Calu3 (cell line): ENCODE data around the gene IGFBP2. TPM values are rescaled to one million over a fixed set of nuclear protein-coding genes. Genes with fewer than 3 reads are reported as not detected.

Source experiments
- BruUV-seq: library from RNA; stranded (reverse); fragments of 400-500 nt; replicated peaks from 2 replicates; lab custom pipeline; 2021; lab: Mats Ljungman, UMichigan
- CTCF ChIA-PET: fragments of 300-600 bp; sonication (Branson Sonifier 250); formaldehyde crosslinking; loops from one replicate; lab custom pipeline; 2022; ENCODE audit warnings: antibody characterized with exemption; lab: Charles Lee
- DNase-seq: peaks from one replicate; pipeline ENCODE4 v3.0.0; 2022
- H3K27ac Mint-ChIP-seq: one replicate; pipeline ENCODE4 v1.8.0; 2022; ENCODE audit warnings: mixed read lengths; ENCODE audit not compliant: unreplicated experiment
- H3K27me3 Mint-ChIP-seq: one replicate; pipeline ENCODE4 v1.8.0; 2022; ENCODE audit warnings: mixed read lengths; ENCODE audit not compliant: unreplicated experiment
- H3K36me3 Mint-ChIP-seq: one replicate; pipeline ENCODE4 v1.8.0; 2022; ENCODE audit warnings: mild to moderate bottlenecking, moderate library complexity, mixed read lengths; ENCODE audit not compliant: insufficient read depth, unreplicated experiment
- H3K4me1 Mint-ChIP-seq: one replicate; pipeline ENCODE4 v1.8.0; 2022; ENCODE audit warnings: mild to moderate bottlenecking, low read depth, mixed read lengths; ENCODE audit not compliant: unreplicated experiment
- H3K4me3 Mint-ChIP-seq: one replicate; pipeline ENCODE4 v1.8.0; 2022; ENCODE audit warnings: mild to moderate bottlenecking, low read depth, moderate library complexity, mixed read lengths; ENCODE audit not compliant: unreplicated experiment
- H3K9me3 Mint-ChIP-seq: one replicate; pipeline ENCODE4 v1.8.0; 2022; ENCODE audit warnings: low read depth, mixed read lengths; ENCODE audit not compliant: unreplicated experiment
- CTCF ChIP-seq: fragments of 200-600 bp; IDR thresholded peaks from one replicate; pipeline ENCODE4 v1.8.0; 2022; ENCODE audit warnings: antibody characterized with exemption; ENCODE audit not compliant: unreplicated experiment
- intact Hi-C: fragments of 100-400 bp; cut with micrococcal nuclease; formaldehyde crosslinking; loops from one replicate; pipeline ENCODE4 v1.10.0; 2022; ENCODE audit not compliant: unreplicated experiment
- total RNA-seq: library from RNA; stranded (reverse); gene quantifications from 2 replicates; pipeline ENCODE4 v1.2.3, GENCODE V29; 2022

The IGFBP2 gene
- total RNA-seq, 1 experiment from 2014 or later, result 175 TPM

DNA sequence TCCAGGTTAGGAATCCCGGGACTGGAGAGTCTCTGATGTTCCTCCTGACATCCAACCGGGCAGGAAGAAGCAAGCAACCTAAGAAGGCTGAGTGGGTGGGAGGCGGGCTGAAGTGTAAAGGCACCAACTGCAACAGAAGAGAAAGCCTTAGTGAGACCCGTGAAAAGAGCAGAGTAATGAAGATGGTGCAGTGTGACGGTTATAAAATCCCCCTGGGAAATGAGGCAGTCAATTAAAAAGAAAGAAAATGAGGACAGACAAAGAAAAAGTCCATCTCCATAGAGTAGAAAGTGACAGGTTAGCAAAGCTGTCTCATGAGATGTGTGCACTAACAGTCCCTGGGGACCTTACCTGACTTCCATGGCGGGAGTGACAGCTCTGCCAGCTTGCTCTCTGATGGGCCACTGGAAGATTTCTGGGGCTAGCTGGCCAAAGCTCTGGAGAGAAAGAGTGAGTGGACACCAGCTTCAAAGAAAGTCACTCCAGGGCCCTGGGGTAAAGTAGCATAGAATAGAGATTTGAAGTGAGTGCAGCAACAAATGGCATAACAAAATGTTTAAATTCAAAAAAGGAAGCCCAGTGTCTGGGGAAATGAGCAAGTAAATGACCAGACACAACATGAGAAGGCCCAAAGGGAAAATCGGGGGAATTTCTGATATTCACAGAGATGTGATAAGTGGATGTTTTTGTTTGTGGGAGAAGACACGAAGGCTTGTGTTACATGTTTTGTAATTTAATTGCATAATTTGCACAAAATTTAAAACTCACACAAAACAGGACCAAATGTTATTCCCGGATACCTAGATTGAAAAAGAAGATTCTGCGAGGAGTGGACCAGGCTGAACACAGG lies 44.1 kb upstream of the IGFBP2 start:
- CTCF ChIA-PET, result interaction anchor here (1.5 kb wide), 1 partner anchor 70 kb away, joined by 4 read pairs; no protein-coding TSS in a partner anchor
- Mint-ChIP-seq H3K27me3 (peaks cover 13% of the 10 kb centered on the region), H3K36me3 (no peaks in the 10 kb centered on the region), H3K9me3 (no peaks in the 10 kb centered on the region), H3K4me3 (no peak overlapping the region), H3K27ac (no peak overlapping the region), H3K4me1 (no peaks in the 10 kb centered on the region)
- TF ChIP-seq CTCF, result no peak
- no TSS peak for BruUV-seq
- intact Hi-C loops, result no loop called here
- no peak for DNase-seq

- CTCF ChIA-PET, result interaction anchor here (1.0 to 1.5 kb wide), 2 partner anchors 42 to 71 kb away, joined by 3 to 4 read pairs; no protein-coding TSS in a partner anchor
- DNase-seq, result no peak
- Mint-ChIP-seq H3K36me3 (no peaks in the 10 kb centered on the region), H3K27ac (no peak overlapping the region), H3K4me3 (no peak overlapping the region), H3K27me3 (peaks cover 6% of the 10 kb centered on the region), H3K4me1 (no peaks in the 10 kb centered on the region), H3K9me3 (no peaks in the 10 kb centered on the region)
- intact Hi-C loops, result no loop called here
- no peak for TF ChIP-seq CTCF
- no TSS peak for BruUV-seq
Observed at GRCh38 chr2:216589791-216590190, 43.4 kb upstream of the IGFBP2 start.

DNA sequence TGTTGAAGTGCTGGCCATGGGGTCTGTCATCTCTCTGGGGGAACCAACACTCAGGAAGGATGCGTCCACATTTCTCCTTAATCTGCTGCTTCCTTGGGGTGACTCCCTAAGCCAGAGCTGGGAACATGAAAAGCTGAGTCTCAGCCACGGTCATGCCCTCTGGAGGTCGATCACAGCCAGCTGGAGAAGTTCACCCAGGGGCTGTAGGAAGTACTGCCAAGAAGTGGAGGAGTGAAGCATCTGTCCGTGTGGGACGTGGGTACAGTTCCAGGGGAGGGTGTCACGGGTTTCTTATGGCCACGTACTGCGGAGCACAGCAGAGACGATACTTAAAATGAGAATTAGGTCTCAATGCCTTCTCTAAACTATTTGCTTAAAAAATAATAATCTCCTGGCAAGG lies 42.4 kb upstream of the IGFBP2 start:
- Mint-ChIP-seq H3K36me3 (no peaks in the 10 kb centered on the region), H3K9me3 (no peaks in the 10 kb centered on the region), H3K4me1 (no peaks in the 10 kb centered on the region), H3K27ac (no peak overlapping the region), H3K4me3 (no peak overlapping the region), H3K27me3 (no peaks in the 10 kb centered on the region)
- no TSS peak for BruUV-seq
- intact Hi-C loops, result no loop called here
- DNase-seq, result no peak
- CTCF ChIA-PET, result interaction anchor here (1.0 to 1.5 kb wide), 3 partner anchors 9 to 72 kb away, joined by 3 to 4 read pairs (median 3); no protein-coding TSS in a partner anchor
- TF ChIP-seq CTCF, result no peak

DNA sequence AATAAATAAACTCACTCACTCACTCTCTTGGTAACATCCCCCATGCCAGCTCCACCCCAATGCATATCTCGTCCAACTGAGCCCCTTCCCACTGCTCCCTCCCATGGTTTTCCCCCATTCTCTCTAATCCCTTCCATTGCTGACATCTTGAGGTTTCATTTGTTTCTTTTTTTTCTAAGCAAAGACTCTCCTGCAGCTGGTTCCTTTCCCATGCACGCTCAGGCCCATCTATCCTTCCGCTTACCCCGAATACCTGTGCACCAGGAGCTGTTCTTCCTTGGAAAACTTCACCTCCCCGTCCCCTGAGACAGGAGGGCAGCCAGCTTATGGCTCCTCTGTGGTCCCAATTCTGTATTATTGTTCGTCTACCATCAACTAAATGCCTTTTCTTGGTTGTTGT lies 41.7 kb upstream of the IGFBP2 start:
- BruUV-seq, result no TSS peak

More for the DNA sequence above, 41.7 kb upstream of the IGFBP2 start:
- intact Hi-C loops, result no loop called here
- Mint-ChIP-seq H3K27me3 (no peaks in the 10 kb centered on the region), H3K4me1 (no peaks in the 10 kb centered on the region), H3K27ac (no peak overlapping the region), H3K4me3 (no peak overlapping the region), H3K36me3 (no peaks in the 10 kb centered on the region), H3K9me3 (no peaks in the 10 kb centered on the region)
- CTCF ChIA-PET, result no interaction called here
- no peak for TF ChIP-seq CTCF
- DNase-seq, result no peak
